ENCODE measurements around the gene TSNAXIP1.
"Not testable (repeated sequence)": the region's sequence is repeated elsewhere in the genome, so short reads cannot be mapped to it uniquely, and the experiment has no call there.

TSNAXIP1 gene

GRCh38 chr16:67833415-67834241, 26.9 kb downstream of the TSNAXIP1 start:
- DNase-seq (ENCODE audit: low read depth): peak; percentile 85

GRCh38 chr16:67834242-67834614, 27.5 kb downstream of the TSNAXIP1 start:
- no peak for DNase-seq (ENCODE audit: low read depth)

GRCh38 chr16:67837190-67837589, 30.5 kb downstream of the TSNAXIP1 start:
- not testable (repeated sequence) for DNase-seq (ENCODE audit: low read depth)

- no peak for DNase-seq (ENCODE audit: low read depth)
Observed at GRCh38 chr16:67837811-67838210, 31.1 kb downstream of the TSNAXIP1 start.

- DNase-seq (ENCODE audit: low read depth): no peak
Observed at GRCh38 chr16:67841198-67841815, 34.6 kb downstream of the TSNAXIP1 start.

GRCh38 chr16:67841816-67842508, 35.3 kb downstream of the TSNAXIP1 start, which contains the start of gene THAP11:
Gene THAP11 (plus strand): TSS chr16:67842320. CDS start chr16:67842555, 235 bp downstream.
- peak; percentile 88 for DNase-seq (ENCODE audit: low read depth)

- DNase-seq (ENCODE audit: low read depth): peak; percentile 48
Observed at GRCh38 chr16:67842509-67843342, 36.0 kb downstream of the TSNAXIP1 start.

GRCh38 chr16:67843343-67843765, 36.7 kb downstream of the TSNAXIP1 start:
- no peak for DNase-seq (ENCODE audit: low read depth)

- no peak for DNase-seq (ENCODE audit: low read depth)
Observed at GRCh38 chr16:67844497-67844896, 37.8 kb downstream of the TSNAXIP1 start.

- DNase-seq (ENCODE audit: low read depth): no peak
Observed at GRCh38 chr16:67845291-67846062, 38.8 kb downstream of the TSNAXIP1 start.

GRCh38 chr16:67846063-67846319, 39.3 kb downstream of the TSNAXIP1 start:
- no peak for DNase-seq (ENCODE audit: low read depth)

GRCh38 chr16:67846320-67847063, 39.8 kb downstream of the TSNAXIP1 start, which contains the start of gene NUTF2:
Gene NUTF2 (plus strand): TSS chr16:67846933. CDS start chr16:67865131, 18,198 bp downstream.
- peak; percentile 91 for DNase-seq (ENCODE audit: low read depth)

- no peak for DNase-seq (ENCODE audit: low read depth)
Observed at GRCh38 chr16:67847064-67847861, 40.6 kb downstream of the TSNAXIP1 start, which contains the start of gene CENPT. Gene CENPT (minus strand): TSS chr16:67847693. CDS start chr16:67833859, 13,834 bp downstream.

- no peak for DNase-seq (ENCODE audit: low read depth)
Observed at GRCh38 chr16:67848118-67848517, 41.4 kb downstream of the TSNAXIP1 start.

GRCh38 chr16:67853670-67854069, 47.0 kb downstream of the TSNAXIP1 start:
- DNase-seq (ENCODE audit: low read depth): no peak

- DNase-seq (ENCODE audit: low read depth): no peak
Observed at GRCh38 chr16:67855789-67856188, 49.1 kb downstream of the TSNAXIP1 start.

GRCh38 chr16:67856927-67857546, 50.3 kb downstream of the TSNAXIP1 start:
- DNase-seq (ENCODE audit: low read depth): no peak

GRCh38 chr16:67857547-67858233, 51.0 kb downstream of the TSNAXIP1 start:
- no peak for DNase-seq (ENCODE audit: low read depth)
